T follicular helper cell (primary cell): Measurements from ENCODE around the gene IKZF2.

Source experiments
- DNase-seq: peaks from one replicate; pipeline ENCODE4 v3.0.0-alpha.2; 2020; ENCODE audit warnings: low read depth

The IKZF2 gene

DNA sequence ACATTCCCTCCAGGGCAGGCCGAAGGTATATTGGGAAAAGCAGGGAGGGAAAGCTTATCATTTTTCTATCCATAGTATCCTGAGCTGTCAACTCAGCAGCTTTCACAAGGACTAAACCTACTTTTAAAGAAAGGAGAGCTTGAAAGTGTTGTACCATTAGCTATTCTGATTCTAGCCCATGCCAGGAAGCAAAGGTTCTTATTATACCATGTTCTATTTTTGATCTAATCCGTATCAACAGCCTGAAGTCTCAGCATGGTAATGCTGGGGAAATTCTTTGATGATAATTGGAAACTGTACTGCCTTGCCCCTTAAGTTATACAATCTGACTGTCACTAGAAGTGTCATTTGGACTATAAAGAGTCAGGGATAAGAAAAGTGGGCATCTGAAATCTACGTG is 193.3 kb downstream of the IKZF2 start:
- no peak for DNase-seq

DNA sequence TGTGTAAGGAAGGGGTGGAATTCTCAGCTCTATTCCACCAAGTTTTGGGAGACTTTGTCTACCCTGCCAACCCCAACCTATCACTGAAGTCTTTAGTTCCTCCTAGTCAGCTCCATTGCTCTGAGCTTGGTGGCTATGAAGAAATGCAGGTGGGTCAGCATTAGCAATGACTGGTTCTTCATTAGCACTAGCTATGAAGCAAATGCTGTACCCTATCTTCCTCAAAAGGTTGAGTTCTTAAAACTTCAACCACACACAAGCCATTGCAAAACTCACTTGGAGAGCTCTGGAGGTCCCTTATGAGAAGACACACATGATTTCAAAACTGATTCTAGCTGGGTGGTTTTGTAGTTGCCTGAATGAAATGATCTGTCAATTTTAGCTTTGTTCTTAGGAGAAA is 193.8 kb downstream of the IKZF2 start:
- no peak for DNase-seq

DNA sequence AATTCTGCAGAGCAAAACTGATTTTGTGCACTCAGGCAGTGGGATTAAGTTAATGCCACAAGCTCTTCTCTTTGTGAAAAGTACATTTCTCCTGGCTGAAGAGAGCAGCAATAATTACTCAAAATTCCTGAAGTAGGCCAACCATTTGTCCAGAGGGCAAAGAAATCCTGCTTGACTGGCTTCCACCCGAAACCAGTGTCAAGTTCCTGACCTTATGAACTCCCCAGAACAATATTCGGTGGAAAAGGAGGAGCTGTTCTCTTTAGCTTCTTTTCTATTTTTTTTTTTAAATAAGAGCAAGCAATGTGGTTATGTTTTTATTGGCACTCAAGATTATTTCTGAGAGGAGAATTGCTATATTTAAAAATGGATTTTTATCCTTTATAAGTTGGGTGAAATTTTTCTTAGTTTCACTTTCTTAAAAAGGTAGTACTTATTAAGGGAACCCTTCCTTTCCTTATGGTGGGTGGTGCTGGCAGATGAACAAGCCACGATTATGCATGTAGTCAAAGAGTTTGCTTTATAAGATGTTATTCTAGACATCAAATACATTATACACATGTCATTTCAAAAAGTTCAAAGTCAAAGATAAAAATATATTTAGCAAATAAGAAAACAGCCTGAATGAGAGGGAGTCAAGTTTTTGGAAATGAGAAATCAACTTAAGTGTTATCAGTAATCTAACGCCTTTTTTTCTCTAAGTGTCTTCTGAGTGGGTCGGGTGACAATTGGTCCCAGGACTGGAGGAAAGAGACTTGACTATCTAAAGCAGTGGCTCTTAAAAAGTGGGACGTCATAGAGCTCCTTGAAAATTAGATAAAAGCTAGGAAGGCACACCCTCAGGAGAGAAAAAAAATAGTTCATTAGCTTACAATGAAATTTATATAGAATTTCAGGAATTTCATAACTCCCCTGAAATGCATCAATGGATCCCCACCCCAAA is 194.5 kb downstream of the IKZF2 start:
- DNase-seq = no peak

DNA sequence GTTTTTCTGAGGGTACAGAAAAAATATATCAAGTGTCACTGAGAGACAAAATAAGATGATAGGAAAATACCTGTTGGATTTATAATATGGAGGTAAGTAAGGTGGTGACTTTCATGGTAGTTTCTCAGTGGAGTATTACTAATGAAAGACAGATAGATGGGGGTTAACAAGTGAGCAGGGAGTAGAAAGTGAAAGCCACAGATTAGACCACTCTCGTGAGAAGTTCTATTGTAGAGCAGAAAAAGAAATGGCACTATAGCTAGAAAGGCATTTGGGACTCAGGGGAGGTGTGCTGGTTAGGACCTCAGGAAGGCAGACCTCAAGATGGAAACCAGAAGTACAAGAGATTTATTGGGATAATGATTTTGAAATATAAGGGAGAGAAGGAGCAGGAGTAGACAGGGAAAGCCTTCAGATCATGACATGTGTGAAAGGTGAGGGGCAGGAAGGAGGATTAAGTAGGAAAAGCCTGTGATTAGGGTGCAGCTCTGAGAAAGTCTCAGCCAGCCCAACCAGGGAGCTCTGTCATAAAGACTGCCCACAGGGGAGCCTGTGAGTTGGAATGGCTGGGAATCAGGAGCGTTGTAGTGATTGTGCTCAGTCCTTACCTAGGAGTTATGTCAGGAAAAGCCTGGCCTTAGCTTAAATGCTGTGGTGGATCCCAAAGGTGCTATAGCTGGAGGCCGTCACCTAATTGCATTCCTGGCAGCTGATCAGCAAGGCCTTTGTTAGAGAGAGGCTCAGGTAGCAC is 198.1 kb downstream of the IKZF2 start:
- DNase-seq = no peak

DNA sequence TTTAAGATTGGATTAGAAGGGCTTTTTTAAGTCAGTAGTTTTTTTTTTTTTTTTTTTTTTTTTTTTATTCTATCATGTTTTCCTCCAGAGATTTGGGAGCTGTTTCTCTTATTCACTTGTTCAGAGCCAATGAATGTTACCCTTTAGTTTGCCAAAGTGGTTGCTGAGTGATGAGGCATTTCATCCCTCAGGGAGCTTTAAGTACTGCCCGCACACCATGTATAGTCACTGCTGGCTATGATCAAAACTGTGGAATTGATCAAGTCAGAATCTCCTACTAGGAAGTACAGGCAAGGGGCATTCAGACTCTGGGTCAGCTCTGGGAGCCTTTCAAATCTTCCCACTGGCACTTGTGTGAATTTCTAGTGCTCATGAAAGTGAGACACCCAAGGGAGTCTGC is 201.6 kb downstream of the IKZF2 start:
- DNase-seq = no peak
